ENCODE measurements around the gene PASK.
A peak's percentile ranks its signal among the peaks of the same experiment; 100 is the strongest.

DNA sequence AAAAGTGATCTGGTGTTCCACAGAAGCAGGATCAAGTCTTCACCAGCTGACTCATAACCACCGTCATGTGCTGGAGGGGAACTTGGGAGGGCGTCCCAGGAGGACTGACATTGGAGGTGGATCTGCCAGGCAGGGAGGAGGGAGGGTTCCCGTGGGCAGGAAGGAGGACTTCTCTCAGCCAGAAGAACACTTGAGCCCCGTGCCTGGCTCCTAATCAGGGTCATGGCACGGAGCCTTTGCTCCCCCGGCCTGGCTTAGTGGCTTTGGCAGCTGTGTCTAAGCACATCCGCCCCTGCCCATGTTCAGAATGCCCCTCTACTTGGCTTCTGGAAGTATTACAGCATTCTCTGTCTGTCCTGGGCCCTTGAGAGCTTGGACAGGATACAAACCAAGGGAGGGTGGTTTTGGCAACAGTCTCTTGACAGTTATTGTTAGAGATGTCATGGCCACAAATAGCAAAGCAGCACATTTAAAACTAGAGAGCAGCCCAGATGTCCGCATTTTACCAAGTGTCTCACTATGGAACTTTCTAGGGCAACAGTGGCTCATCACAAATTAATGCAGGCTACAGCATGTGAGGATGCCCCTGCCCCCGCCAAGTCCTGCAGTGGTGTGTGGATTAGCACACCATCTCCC lies 12.5 kb upstream of the PASK start:
- TF ChIP-seq POLR2A (IDR thresholded peaks at IDR 0.05; ENCODE audit: low read depth, low read length): no peak
- TF ChIP-seq, protein P1, sequence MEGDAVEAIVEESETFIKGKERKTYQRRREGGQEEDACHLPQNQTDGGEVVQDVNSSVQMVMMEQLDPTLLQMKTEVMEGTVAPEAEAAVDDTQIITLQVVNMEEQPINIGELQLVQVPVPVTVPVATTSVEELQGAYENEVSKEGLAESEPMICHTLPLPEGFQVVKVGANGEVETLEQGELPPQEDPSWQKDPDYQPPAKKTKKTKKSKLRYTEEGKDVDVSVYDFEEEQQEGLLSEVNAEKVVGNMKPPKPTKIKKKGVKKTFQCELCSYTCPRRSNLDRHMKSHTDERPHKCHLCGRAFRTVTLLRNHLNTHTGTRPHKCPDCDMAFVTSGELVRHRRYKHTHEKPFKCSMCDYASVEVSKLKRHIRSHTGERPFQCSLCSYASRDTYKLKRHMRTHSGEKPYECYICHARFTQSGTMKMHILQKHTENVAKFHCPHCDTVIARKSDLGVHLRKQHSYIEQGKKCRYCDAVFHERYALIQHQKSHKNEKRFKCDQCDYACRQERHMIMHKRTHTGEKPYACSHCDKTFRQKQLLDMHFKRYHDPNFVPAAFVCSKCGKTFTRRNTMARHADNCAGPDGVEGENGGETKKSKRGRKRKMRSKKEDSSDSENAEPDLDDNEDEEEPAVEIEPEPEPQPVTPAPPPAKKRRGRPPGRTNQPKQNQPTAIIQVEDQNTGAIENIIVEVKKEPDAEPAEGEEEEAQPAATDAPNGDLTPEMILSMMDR (conservative IDR thresholded peaks at IDR 0.05; ENCODE audit: low read depth, low read length): no peak
- no peak for TF ChIP-seq MAZ (IDR thresholded peaks at IDR 0.05; ENCODE audit: borderline replicate concordance, low read depth, low read length)
- TF ChIP-seq MAFK (IDR thresholded peaks at IDR 0.05; ENCODE audit: low read depth, low read length): no peak
- TF ChIP-seq CEBPB (IDR thresholded peaks at IDR 0.05; ENCODE audit: low read depth, low read length): no peak
- TF ChIP-seq RAD21 (IDR thresholded peaks at IDR 0.05; ENCODE audit: low read length): no peak
- peak; percentile 81 for TF ChIP-seq BHLHE40 (IDR thresholded peaks at IDR 0.05; ENCODE audit: low read depth, low read length)
- TF ChIP-seq RCOR1 (IDR thresholded peaks at IDR 0.05; ENCODE audit: insufficient replicate concordance, low read length): no peak
- no peak for TF ChIP-seq SMC3 (IDR thresholded peaks at IDR 0.05; ENCODE audit: low read depth, low read length)
- TF ChIP-seq RFX5 (IDR thresholded peaks at IDR 0.05; ENCODE audit: low read depth, low read length): no peak

All from IMR-90 (cell line).